OCI-LY1 (cell line): ENCODE results near the gene FBN2.

ENCODE experiments used
- H2AFZ ChIP-seq: fragments of 200-600 bp; sonication (generic), shearing (Covaris generic); 2 replicates; pipeline ENCODE4 v1.6.0; 2014; ENCODE audit warnings: antibody characterized with exemption, mild to moderate bottlenecking, low read length
- H3F3A ChIP-seq: fragments of 200-600 bp; sonication (generic), shearing (Covaris generic); 2 replicates; pipeline ENCODE4 v1.6.0; 2014; ENCODE audit warnings: mild to moderate bottlenecking, antibody characterized with exemption, low read length, moderate library complexity; ENCODE audit not compliant: insufficient read depth
- H3K27ac ChIP-seq: fragments of 200-600 bp; sonication (generic); 2 replicates; pipeline ENCODE4 v1.5.1; 2014; ENCODE audit warnings: low read length, mixed run types, mild to moderate bottlenecking, low read depth; ENCODE audit not compliant: poor library complexity, severe bottlenecking
- H3K27me3 ChIP-seq: fragments of 200-600 bp; sonication (generic); 2 replicates; pipeline ENCODE4 v1.6.0; 2014; ENCODE audit warnings: antibody characterized with exemption, mild to moderate bottlenecking, low read length, moderate library complexity; ENCODE audit not compliant: insufficient read depth
- H3K36me3 ChIP-seq: fragments of 200-600 bp; sonication (generic); 2 replicates; pipeline ENCODE4 v1.6.1; 2014; ENCODE audit warnings: mild to moderate bottlenecking, antibody characterized with exemption, low read length, moderate library complexity, mixed read lengths; ENCODE audit not compliant: insufficient read depth
- H3K4me1 ChIP-seq: fragments of 200-600 bp; sonication (generic); 2 replicates; pipeline ENCODE4 v1.5.1; 2014; ENCODE audit warnings: mild to moderate bottlenecking, low read length, moderate library complexity; ENCODE audit not compliant: insufficient read depth, severe bottlenecking
- H3K4me2 ChIP-seq: fragments of 200-600 bp; sonication (generic), shearing (Covaris generic); 2 replicates; pipeline ENCODE4 v1.6.1; 2014; ENCODE audit warnings: low read length
- H3K4me3 ChIP-seq: fragments of 200-600 bp; sonication (generic); 2 replicates; pipeline ENCODE4 v1.5.1; 2014; ENCODE audit warnings: low read length, low read depth, mild to moderate bottlenecking, mixed read lengths; ENCODE audit not compliant: poor library complexity, severe bottlenecking
- H3K79me2 ChIP-seq: fragments of 200-600 bp; shearing (Covaris generic); 2 replicates; pipeline ENCODE4 v1.6.1; 2016; ENCODE audit warnings: mixed run types, low read length, mixed read lengths; ENCODE audit not compliant: insufficient read depth
- H3K9ac ChIP-seq: fragments of 200-600 bp; sonication (generic), shearing (Covaris generic); 2 replicates; pipeline ENCODE4 v1.6.1; 2014; ENCODE audit warnings: mild to moderate bottlenecking, low read length, mixed read lengths
- H3K9me2 ChIP-seq: fragments of 200-600 bp; sonication (generic), shearing (Covaris generic); 2 replicates; pipeline ENCODE4 v1.6.1; 2014; ENCODE audit warnings: low read depth, mild to moderate bottlenecking, low read length, mixed read lengths
- H3K9me3 ChIP-seq: fragments of 200-600 bp; shearing (Covaris generic); 2 replicates; pipeline ENCODE4 v1.6.1; 2014; ENCODE audit warnings: low read length, mixed read lengths
- H4K20me1 ChIP-seq: fragments of 200-600 bp; sonication (generic), shearing (Covaris generic); 2 replicates; pipeline ENCODE4 v1.6.0; 2016; ENCODE audit warnings: mild to moderate bottlenecking, low read length; ENCODE audit not compliant: insufficient read depth
- CTCF ChIP-seq: fragments of 200-600 bp; sonication (generic), shearing (Covaris generic); IDR thresholded peaks from 2 replicates; pipeline ENCODE4 v1.5.1; 2017; ENCODE audit warnings: mild to moderate bottlenecking, antibody characterized with exemption, low read length, moderate library complexity, mixed read lengths
- EZH2 ChIP-seq: fragments of 200-600 bp; sonication (generic), shearing (Covaris generic); IDR thresholded peaks from 2 replicates; pipeline ENCODE4 v1.8.0; 2017; ENCODE audit warnings: borderline replicate concordance, mixed run types, mild to moderate bottlenecking, antibody characterized with exemption, low read length, moderate library complexity, mixed read lengths

The FBN2 gene

GRCh38 chr5:128539038-128539429 lies 989 bp upstream of the FBN2 start:
- Histone ChIP-seq H4K20me1 (no peaks in the 10 kb centered on the region), H3F3A (no peaks in the 10 kb centered on the region), H3K4me3 (no peak overlapping the region), H3K36me3 (no peaks in the 10 kb centered on the region), H3K9ac (no peak overlapping the region), H2AFZ (no peak overlapping the region), H3K79me2 (no peaks in the 10 kb centered on the region), H3K9me3 (no peaks in the 10 kb centered on the region), H3K27ac (no peak overlapping the region), H3K4me1 (no peaks in the 10 kb centered on the region), H3K27me3 (no peaks in the 10 kb centered on the region), H3K4me2 (no peak overlapping the region), H3K9me2 (no peaks in the 10 kb centered on the region)
- TF ChIP-seq CTCF, result no peak
- no peak for TF ChIP-seq EZH2

- H3K27me3 ChIP-seq, result no peaks in the 10 kb centered on the region
- H3K27ac ChIP-seq, result no peak overlapping the region
- no peaks in the 10 kb centered on the region for H3K9me3 ChIP-seq
- H3F3A ChIP-seq, result no peaks in the 10 kb centered on the region
- H3K9ac ChIP-seq, result no peak overlapping the region
- H3K4me3 ChIP-seq, result no peak overlapping the region
- H3K9me2 ChIP-seq, result no peaks in the 10 kb centered on the region
- no peak for TF ChIP-seq CTCF
- TF ChIP-seq EZH2, result no peak
- H3K4me1 ChIP-seq, result no peaks in the 10 kb centered on the region
- H4K20me1 ChIP-seq, result no peaks in the 10 kb centered on the region
- H3K4me2 ChIP-seq, result no peak overlapping the region
- no peaks in the 10 kb centered on the region for H3K36me3 ChIP-seq
- H3K79me2 ChIP-seq, result no peaks in the 10 kb centered on the region
- H2AFZ ChIP-seq, result no peak overlapping the region
Observed at GRCh38 chr5:128538250-128539037, 399 bp upstream of the FBN2 start.

GRCh38 chr5:128537221-128537999 lies 635 bp downstream of the FBN2 start:
- no peaks in the 10 kb centered on the region for H3K79me2 ChIP-seq
- no peaks in the 10 kb centered on the region for H3K9me2 ChIP-seq
- TF ChIP-seq CTCF, result no peak
- no peak for TF ChIP-seq EZH2
- no peak overlapping the region for H3K4me3 ChIP-seq
- no peaks in the 10 kb centered on the region for H3K27me3 ChIP-seq
- no peak overlapping the region for H3K9ac ChIP-seq
- H3F3A ChIP-seq, result no peaks in the 10 kb centered on the region
- H3K9me3 ChIP-seq, result no peaks in the 10 kb centered on the region
- no peak overlapping the region for H3K4me2 ChIP-seq
- H2AFZ ChIP-seq, result no peak overlapping the region
- no peaks in the 10 kb centered on the region for H3K4me1 ChIP-seq
- H3K36me3 ChIP-seq, result no peaks in the 10 kb centered on the region
- no peaks in the 10 kb centered on the region for H4K20me1 ChIP-seq
- H3K27ac ChIP-seq, result no peak overlapping the region
